Left hindlimb (tissue), 1 donor: Measurements from ENCODE around the gene PTX4.

Experiments
- DNase-seq: peaks from one replicate; pipeline ENCODE4 v3.0.0-alpha.2; 2018

The PTX4 gene

GRCh38 chr16:1523581-1524245, 35.0 kb upstream of the PTX4 start:
- DNase-seq: no peak

GRCh38 chr16:1520461-1520860, 31.7 kb upstream of the PTX4 start:
- no peak for DNase-seq

GRCh38 chr16:1519831-1520230, 31.1 kb upstream of the PTX4 start:
- DNase-seq: no peak

- no peak for DNase-seq
These were observed 29.9 kb upstream of the PTX4 start for GRCh38 chr16:1518626-1519135.

DNA sequence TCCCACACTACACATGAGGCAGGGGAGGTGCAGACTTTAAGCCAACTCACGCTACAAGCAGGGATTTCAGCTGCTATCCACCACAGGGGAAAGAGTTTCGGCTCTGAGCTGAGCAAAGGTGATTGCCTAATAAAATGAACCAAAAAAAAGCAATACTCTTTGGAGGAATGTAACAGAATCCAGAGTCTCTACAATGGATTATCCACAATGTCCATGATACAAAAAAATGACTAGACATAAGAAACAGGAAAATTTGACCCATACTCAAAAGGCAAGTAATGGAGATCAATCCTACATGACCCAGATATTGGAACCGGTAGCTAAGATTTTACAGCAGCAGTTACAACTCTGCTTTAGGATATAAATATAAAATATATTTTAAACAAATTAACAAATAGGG, 25.8 kb upstream of the PTX4 start:
- no peak for DNase-seq

GRCh38 chr16:1512774-1513173, 24.0 kb upstream of the PTX4 start:
- DNase-seq: no peak

DNA sequence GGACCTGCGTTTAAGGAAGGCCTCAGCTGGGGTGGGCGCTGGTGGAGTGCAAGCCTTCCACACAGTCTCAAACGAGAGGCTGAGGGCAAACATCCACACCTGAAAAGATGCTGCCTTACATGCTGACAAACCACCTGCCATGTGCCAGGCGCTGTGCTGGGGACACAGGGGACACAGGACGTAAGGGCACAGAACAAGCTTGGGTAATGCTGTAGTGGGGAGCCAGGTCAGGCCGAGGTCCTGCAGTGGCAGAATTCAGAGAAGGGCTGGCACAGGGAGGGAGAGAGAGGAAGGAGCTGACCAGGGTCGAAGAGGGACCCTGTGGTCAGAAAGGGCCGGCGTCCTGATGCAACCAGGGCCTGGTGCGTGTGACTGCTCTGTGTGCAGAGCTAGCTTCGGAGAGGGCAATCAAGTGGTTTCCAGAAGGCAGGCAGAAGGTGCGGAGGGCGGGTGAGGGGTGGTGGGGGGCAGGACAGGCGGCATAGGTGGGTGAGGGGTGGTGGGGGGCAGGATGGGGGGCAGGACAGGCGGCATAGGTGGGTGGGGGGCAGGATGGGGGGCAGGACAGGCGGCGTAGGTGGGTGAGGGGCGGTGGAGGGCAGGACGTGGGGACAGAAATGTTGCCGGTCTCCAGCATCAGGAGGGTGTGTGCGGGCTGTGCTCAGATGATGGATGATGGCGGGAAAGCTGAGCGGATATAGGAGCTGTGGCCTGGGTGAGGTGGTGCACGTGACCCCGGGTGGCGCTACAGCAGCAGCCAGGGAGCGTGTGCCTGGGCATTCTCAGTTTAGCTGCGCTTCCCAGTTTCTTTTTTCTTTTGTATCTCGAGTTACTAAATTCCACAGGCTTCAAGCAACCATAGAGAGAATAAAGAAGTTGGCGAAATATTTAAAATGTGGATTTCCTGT, 23.2 kb upstream of the PTX4 start:
- no peak for DNase-seq

DNA sequence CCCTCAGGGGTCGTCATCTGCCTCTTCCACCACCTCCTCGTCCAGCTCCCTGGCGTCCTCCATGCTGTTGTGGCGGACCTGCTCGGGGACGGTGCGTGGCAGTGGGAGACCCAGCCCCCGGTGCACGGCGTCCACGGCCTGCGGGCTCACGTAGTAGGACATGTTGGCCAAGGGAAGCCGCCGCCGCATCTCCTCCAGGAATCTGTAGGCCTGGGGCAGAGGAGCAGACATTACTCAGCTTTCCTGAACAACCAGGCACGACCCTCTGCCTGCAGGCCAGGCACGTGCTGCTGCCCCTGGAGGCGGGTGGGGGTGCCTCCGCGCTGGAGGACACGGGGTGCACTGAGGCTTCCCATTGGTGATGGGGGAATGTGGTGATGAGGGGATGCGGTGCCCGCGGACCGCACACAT, 22.2 kb upstream of the PTX4 start:
- no peak for DNase-seq

DNA sequence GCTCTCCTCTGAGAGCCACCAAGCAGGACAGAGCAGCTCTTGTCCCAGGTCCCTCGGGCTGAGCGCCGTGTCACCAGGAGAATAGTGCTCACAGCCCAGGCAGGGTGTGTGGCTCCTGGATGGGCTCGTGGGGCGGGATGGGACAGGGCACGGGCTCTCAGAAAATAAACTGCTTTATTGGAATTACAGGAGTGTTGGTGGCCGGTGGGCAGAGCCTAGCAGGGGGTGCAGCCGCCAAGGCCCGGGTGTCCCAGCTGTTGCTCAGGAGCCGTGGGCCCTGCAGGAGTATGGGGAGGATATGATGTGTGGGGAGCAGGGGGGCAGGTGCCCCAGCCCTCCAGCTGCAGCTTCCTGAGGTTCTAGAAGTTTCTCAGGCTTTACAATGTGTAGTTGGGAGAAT, 21.5 kb upstream of the PTX4 start:
- DNase-seq: no peak

- DNase-seq: no peak
These were observed 20.8 kb upstream of the PTX4 start for GRCh38 chr16:1509307-1510221.

DNA sequence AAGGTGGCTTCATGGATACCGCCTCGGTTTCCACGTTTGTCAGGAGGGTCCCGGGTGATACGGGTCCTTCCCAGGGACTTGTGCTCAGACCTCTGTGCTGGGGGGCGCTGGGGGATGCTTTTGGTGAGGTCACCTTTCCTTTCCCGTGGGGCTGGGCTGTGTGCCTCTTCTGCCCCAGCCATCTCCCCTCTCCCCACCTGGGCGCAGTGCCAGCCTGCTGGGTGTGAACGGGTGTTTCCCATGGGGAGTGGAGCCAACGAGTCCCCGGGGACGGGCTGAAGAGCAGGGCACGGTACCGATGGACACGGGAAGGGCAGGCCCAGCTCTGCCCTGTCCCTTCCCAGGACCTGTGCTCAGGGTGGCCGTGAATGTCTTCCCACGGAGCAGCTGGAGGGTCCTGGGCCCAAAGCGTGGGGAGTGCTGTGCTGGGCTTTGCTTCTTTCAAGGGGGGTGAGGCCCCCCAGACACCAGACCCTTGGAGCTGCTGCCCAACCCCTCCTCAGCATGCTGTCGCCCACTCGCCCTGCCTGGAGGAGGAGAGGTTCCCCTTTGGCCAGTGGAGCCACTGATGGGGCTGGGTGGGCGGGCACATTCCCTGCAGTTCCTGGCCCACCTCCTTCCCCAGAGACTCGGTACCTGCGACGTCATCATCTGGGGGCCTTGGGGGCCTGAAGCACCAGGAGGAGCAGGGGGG, 19.9 kb upstream of the PTX4 start:
- no peak for DNase-seq

GRCh38 chr16:1506494-1507213, 17.9 kb upstream of the PTX4 start:
- DNase-seq: no peak

- no peak for DNase-seq
These were observed 17.2 kb upstream of the PTX4 start for GRCh38 chr16:1505912-1506311.

DNA sequence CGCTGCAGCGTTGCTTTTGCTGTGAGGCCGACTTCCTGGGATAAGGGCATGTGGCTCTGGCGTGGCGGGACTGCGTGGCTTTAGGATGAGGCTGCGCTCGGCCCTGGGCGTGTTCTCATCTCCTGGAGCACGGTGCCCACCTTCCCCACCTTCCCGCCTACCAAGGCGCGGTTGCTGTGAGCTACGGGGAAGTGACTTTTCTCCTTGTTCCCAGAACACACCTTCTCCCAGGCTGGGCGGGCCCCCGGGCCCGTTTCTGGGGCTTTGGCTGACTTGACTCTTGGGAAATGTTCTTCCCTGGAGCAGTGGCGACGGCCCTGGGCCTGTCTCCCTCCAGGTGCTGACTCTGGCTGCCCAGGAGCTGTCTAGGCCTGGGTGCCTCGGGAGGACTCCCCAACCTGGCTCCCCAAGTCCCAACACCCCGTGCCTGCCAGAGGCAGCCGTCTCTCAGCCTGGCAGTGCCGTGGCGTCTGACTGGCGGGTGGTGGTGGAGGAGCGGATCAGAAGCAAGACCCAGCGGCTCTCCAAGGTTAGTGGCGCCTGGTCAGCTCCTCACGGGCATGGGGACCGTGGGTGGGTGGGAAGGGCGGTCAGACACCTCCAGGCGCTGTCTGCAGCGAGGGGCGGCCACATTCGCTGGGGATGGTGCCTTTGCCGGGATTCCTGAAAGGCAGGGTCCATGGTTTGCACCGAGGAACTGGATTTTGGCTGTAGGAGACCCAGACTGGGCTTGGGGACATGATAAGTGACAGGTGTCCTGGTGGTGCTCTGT, 16.5 kb upstream of the PTX4 start:
- peak; percentile 31 for DNase-seq

- DNase-seq: peak; percentile 4
These were observed 14.6 kb upstream of the PTX4 start for GRCh38 chr16:1503110-1503955.

DNA sequence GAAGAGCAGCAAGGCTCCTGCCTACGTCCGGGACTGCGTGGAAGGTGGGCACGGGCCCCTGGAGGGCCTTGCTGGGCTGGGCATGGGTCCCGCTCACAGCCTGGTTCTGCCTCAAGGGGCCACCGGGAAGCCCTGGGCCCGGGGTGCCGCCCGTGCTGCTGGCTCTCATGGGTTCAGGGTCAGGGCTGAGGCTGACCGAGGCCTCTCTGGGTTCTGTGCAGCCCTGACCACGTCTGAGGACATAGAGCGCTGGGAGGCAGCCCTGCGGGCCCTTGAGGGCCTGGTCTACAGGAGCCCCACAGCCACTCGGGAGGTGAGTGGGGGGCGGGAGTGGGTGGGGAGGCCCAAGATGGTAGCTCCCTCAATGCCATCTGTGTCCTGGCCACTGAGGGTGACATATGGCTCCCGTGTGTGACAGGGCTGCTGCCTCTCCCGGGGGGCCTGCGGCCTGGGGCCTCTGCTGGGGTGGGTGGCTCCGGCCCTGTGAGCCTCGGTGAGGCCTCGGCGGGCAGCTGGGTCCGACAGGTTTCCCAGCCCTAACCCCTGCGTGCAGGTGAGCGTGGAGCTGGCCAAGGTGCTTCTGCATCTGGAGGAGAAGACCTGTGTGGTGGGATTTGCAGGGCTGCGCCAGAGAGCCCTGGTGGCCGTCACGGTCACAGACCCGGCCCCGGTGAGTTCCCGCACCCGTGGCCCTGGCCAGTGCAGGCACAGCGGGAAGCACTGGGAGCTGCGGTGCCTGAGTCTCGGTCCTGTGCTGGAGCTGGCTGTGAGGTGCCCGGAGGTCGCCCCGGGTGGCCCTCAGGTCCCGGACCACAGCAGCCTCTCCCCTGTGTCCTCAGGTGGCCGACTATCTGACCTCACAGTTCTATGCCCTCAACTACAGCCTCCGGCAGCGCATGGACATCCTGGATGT, 13.6 kb upstream of the PTX4 start:
- DNase-seq: peak; percentile 19

DNA sequence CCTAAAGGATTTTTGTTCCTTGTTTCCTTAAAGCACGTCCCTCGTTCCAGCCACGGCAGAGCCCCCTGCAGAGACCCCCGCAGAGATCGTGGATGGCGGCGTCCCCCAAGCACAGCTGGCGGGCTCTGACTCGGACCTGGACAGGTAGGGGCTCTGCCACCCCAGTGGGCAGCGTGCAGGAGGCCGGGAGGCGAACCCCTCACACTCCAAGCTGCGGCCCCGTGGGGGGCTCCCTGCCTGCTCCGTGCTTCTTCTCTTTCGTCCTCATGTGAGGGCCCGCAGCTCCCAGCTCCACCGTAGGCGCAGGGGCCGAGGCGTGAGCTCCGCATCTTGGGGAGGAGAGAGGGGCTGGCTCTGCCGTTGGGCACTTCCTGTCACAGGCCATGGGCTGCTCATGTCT, 12.9 kb upstream of the PTX4 start:
- peak; percentile 16 for DNase-seq

GRCh38 chr16:1500465-1501150, 11.9 kb upstream of the PTX4 start:
- peak; percentile 25 for DNase-seq
